HFFc6 (cell line): Measurements from ENCODE around the gene PRDM5. TPM values are rescaled to one million over a fixed set of nuclear protein-coding genes. Genes with fewer than 3 reads are reported as not detected.

Experiments used
- DNase-seq: peaks from one replicate; pipeline ENCODE4 v3.0.0-alpha.2; 2018
- H3K27ac Mint-ChIP-seq: 2 replicates; pipeline ENCODE4 v1.8.0; 2020; ENCODE audit warnings: mild to moderate bottlenecking, mixed read lengths
- H3K27me3 Mint-ChIP-seq: 2 replicates; pipeline ENCODE4 v1.8.0; 2021; ENCODE audit warnings: mild to moderate bottlenecking, moderate library complexity, mixed read lengths; ENCODE audit not compliant: insufficient read depth
- H3K36me3 Mint-ChIP-seq: 2 replicates; pipeline ENCODE4 v1.8.0; 2021; ENCODE audit warnings: low read depth, mixed read lengths
- H3K4me1 Mint-ChIP-seq: 2 replicates; pipeline ENCODE4 v1.8.0; 2020; ENCODE audit warnings: low read depth, mixed read lengths
- H3K4me3 Mint-ChIP-seq: 2 replicates; pipeline ENCODE4 v1.8.0; 2020; ENCODE audit warnings: mild to moderate bottlenecking, moderate library complexity, mixed read lengths
- H3K9me3 Mint-ChIP-seq: 2 replicates; pipeline ENCODE4 v1.8.0; 2020; ENCODE audit warnings: mild to moderate bottlenecking, mixed read lengths
- CTCF ChIP-seq: fragments of 200-600 bp; sonication (generic); IDR thresholded peaks from 2 replicates; pipeline ENCODE4 v1.5.0; 2021; ENCODE audit warnings: antibody characterized with exemption, mild to moderate bottlenecking
- total RNA-seq, 6 experiments: library from RNA; stranded (reverse); fragmentation: NEBNext Ultra II Directional; extraction: Animal tissue kit (Norgen Biotek cat#: 25700); gene quantifications; 2 replicates in 1 of 6; 3 replicates in 5 of 6; pipeline ENCODE4 v1.2.3, GENCODE V29; 2021

The PRDM5 gene
- total RNA-seq, 6 experiments from 2014 or later = 8.3 to 13.4 (median 12.5) TPM

DNA sequence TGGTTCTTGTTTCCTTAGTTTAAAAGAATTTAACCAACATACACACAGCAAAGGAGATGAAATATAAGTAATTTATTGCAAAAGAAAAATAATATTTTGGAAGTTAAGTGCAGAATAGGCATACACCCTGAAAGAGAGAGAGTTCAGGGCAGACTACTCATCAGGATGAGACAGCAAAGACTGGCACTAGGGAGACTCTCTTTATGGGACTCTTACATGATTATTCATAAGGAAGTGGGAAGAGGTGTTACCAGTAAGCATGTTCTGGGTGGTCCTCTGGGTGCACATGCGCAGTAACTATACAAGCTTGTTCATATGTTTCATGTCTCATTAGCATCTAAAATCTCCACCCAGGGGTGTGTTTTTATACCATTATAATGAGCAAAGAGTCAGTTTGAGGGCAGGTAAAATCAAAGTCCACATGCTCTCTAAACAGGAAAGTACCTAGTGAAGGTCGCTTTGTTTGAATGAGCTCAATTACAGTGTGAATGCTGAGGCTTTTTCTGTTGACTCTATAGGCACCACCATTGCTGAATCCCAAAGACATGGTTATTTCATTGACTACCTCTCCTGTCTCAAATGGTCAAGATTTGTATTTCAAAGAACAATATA is 38.2 kb upstream of the PRDM5 start:
- H3K27me3 Mint-ChIP-seq = no peaks in the 10 kb centered on the region
- no peaks in the 10 kb centered on the region for H3K36me3 Mint-ChIP-seq
- DNase-seq = no peak
- no peak overlapping the region for H3K4me3 Mint-ChIP-seq
- no peak for TF ChIP-seq CTCF
- no peaks in the 10 kb centered on the region for H3K4me1 Mint-ChIP-seq
- no peak overlapping the region for H3K27ac Mint-ChIP-seq
- no peaks in the 10 kb centered on the region for H3K9me3 Mint-ChIP-seq

DNA sequence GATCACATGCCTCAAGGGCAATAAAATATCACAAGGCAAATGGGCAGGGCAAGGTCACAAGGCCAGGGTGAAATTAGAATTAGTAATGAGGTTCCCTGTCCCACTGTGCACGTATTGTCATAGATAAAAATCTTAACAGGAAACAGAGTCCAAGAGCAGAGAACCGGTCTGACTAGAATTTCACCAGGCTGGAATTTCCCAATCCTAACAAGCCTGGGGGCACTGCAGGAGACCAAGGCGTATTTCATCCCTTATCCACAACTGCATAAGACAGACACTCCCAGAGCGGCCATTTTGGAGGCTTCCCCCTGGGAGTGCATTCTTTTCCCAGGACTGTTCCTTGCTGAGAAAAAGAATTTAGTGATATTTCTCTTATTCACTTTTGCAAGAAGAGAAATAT is 25.9 kb upstream of the PRDM5 start:
- no peak for DNase-seq
- no peak overlapping the region for H3K4me3 Mint-ChIP-seq
- TF ChIP-seq CTCF = no peak
- peaks cover 14% of the 10 kb centered on the region for H3K9me3 Mint-ChIP-seq
- H3K27ac Mint-ChIP-seq = no peak overlapping the region
- peaks cover 2% of the 10 kb centered on the region for H3K27me3 Mint-ChIP-seq
- H3K4me1 Mint-ChIP-seq = no peaks in the 10 kb centered on the region
- no peaks in the 10 kb centered on the region; the same call in 1 of the 2 replicates for H3K36me3 Mint-ChIP-seq

DNA sequence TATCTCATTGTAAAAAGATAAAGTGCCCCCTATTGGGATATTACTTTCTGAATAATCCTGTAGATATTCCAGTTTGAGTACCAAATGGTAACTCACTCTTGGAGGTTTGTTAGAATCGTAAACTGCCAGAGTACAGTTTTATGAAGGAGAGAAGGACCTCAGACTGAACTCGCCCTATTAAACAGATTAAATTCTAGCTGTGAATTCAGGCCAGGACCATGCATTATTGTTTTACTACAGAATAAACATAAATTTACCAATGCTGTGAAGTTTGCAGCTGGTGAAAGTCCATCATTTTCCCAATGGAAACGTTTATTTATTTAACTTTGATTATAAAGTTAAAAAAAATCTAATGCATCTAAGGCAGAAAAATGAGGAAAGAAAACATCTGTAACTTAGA is 20.2 kb upstream of the PRDM5 start:
- Mint-ChIP-seq H3K27me3 (peaks cover 2% of the 10 kb centered on the region), H3K4me3 (no peak overlapping the region), H3K27ac (no peak overlapping the region), H3K4me1 (no peaks in the 10 kb centered on the region), H3K36me3 (no peaks in the 10 kb centered on the region), H3K9me3 (no peaks in the 10 kb centered on the region; the same call in 1 of the 2 replicates)
- no peak for TF ChIP-seq CTCF
- DNase-seq = no peak

GRCh38 chr4:120940547-120940946 is 18.0 kb upstream of the PRDM5 start:
- H3K36me3 Mint-ChIP-seq = no peaks in the 10 kb centered on the region
- DNase-seq = no peak
- no peak overlapping the region for H3K4me3 Mint-ChIP-seq
- no peaks in the 10 kb centered on the region for H3K4me1 Mint-ChIP-seq
- H3K9me3 Mint-ChIP-seq = no peaks in the 10 kb centered on the region
- TF ChIP-seq CTCF = no peak
- H3K27ac Mint-ChIP-seq = no peak overlapping the region
- peaks cover 2% of the 10 kb centered on the region; the same call in 1 of the 2 replicates for H3K27me3 Mint-ChIP-seq

DNA sequence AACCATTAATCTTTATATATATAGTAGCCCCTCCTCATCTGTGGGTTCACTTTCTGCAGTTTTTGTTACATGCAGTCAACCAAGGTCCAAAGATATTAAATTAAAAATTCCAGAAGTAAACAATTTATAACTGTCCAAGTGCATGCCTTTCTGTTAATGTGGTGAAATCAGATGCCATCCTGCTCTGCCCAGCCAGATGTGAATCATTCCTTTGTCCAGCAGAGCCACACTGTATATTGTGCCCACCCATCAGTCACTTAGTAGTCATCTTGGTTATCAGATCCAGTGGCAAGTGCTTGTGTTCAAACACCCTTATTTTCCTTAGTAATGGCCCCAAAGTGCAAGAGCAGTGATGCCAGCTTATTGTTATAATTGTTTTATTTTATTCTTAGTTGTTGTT is 17.2 kb upstream of the PRDM5 start:
- H3K4me1 Mint-ChIP-seq = no peaks in the 10 kb centered on the region
- no peaks in the 10 kb centered on the region for H3K36me3 Mint-ChIP-seq
- H3K27ac Mint-ChIP-seq = no peak overlapping the region
- H3K4me3 Mint-ChIP-seq = no peak overlapping the region
- no peak for DNase-seq
- TF ChIP-seq CTCF = no peak
- H3K27me3 Mint-ChIP-seq = peaks cover 2% of the 10 kb centered on the region; the same call in 1 of the 2 replicates
- no peaks in the 10 kb centered on the region for H3K9me3 Mint-ChIP-seq

DNA sequence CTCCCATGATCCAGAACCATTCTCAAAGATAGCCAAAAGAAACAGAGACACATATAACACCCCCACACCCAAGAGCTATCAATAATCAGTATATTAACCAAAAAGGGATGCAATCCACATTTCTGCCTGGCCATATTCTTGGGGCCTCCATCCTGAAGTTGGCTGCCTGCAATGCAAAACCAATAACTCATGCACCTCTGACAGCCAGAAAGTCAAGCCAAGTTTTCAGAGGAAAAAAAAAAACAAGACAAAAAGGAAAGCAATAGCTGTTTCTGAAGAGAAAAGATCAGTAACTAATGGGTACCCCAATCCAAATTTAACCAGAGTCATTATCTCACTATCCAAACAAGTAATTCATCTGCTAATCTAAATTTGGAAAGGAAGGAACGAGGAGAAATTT is 7.3 kb upstream of the PRDM5 start:
- no peak for TF ChIP-seq CTCF
- H3K4me1 Mint-ChIP-seq = peaks cover 26% of the 10 kb centered on the region

More for the DNA sequence above, 7.3 kb upstream of the PRDM5 start:
- peaks cover 4% of the 10 kb centered on the region; the same call in 1 of the 2 replicates for H3K27me3 Mint-ChIP-seq
- no peak overlapping the region for H3K4me3 Mint-ChIP-seq
- DNase-seq = no peak
- H3K36me3 Mint-ChIP-seq = no peaks in the 10 kb centered on the region
- H3K9me3 Mint-ChIP-seq = no peaks in the 10 kb centered on the region
- no peak overlapping the region for H3K27ac Mint-ChIP-seq
